CD4-positive, CD25-positive, alpha-beta regulatory T cell (primary cell): ENCODE results near the gene GRPEL1. TPM values are rescaled to one million over a fixed set of nuclear protein-coding genes. Genes with fewer than 3 reads are reported as not detected.

Experiments
- ATAC-seq, 2 donors: fragments of 150-1000 bp; cut with Tn5 transposase; one replicate each; pipeline ENCODE4 v1.10.0; 2021; ENCODE audit warnings: low read depth in 2 of 2, moderate number of reproducible peaks in 2 of 2, moderate library complexity in 1 of 2
- DNase-seq, 3 donors: peaks; one replicate each; pipeline versions ENCODE4 v3.0.0 to v3.0.0-alpha.2; 2012 to 2022; ENCODE audit warnings: mixed read lengths in 1 of 3
- H3K27ac ChIP-seq: one replicate; pipeline ENCODE4 v1.7.0; 2013; ENCODE audit warnings: mild to moderate bottlenecking, low read length; ENCODE audit not compliant: insufficient read depth, poor library complexity, severe bottlenecking
- H3K27me3 ChIP-seq: one replicate; pipeline ENCODE4 v1.7.0; 2013; ENCODE audit warnings: low read length; ENCODE audit not compliant: control insufficient read depth, insufficient read depth
- H3K36me3 ChIP-seq: one replicate; pipeline ENCODE4 v1.7.0; 2013; ENCODE audit warnings: mild to moderate bottlenecking, low read length, moderate library complexity; ENCODE audit not compliant: control insufficient read depth, insufficient read depth
- H3K4me1 ChIP-seq: 2 replicates; pipeline ENCODE4 v1.7.0; 2013; ENCODE audit warnings: mild to moderate bottlenecking, low read length; ENCODE audit not compliant: insufficient read depth, control insufficient read depth, poor library complexity, severe bottlenecking
- H3K4me3 ChIP-seq: one replicate; pipeline ENCODE4 v1.7.0; 2013; ENCODE audit warnings: low read depth, mild to moderate bottlenecking, low read length, moderate library complexity
- H3K9me3 ChIP-seq, 2 experiments: 1 replicate in 1 of 2; 2 replicates in 1 of 2; pipeline ENCODE4 v1.7.0; 2013; ENCODE audit warnings: low read length in 2 of 2, mild to moderate bottlenecking in 1 of 2, moderate library complexity in 1 of 2; ENCODE audit not compliant: control insufficient read depth in 2 of 2
- H3K27ac Mint-ChIP-seq, 3 donors: one replicate each; pipeline ENCODE4 v1.8.0; 2020 to 2022; ENCODE audit warnings: mild to moderate bottlenecking in 3 of 3, mixed read lengths in 3 of 3, moderate library complexity in 2 of 3
- H3K27me3 Mint-ChIP-seq: one replicate; pipeline ENCODE4 v1.8.0; 2022; ENCODE audit warnings: mild to moderate bottlenecking, mixed read lengths
- H3K36me3 Mint-ChIP-seq: one replicate; pipeline ENCODE4 v1.8.0; 2020; ENCODE audit warnings: mixed read lengths
- H3K4me1 Mint-ChIP-seq, 4 donors: one replicate each; pipeline ENCODE4 v1.8.0; 2020 to 2022; ENCODE audit warnings: mixed read lengths in 4 of 4, mild to moderate bottlenecking in 1 of 4
- H3K4me3 Mint-ChIP-seq, 4 donors: one replicate each; pipeline ENCODE4 v1.8.0; 2020 to 2022; ENCODE audit warnings: mild to moderate bottlenecking in 4 of 4, mixed read lengths in 4 of 4, moderate library complexity in 3 of 4
- H3K9me3 Mint-ChIP-seq, 7 donors: one replicate each; pipeline ENCODE4 v1.8.0; 2020 to 2022; ENCODE audit warnings: mixed read lengths in 7 of 7, mild to moderate bottlenecking in 3 of 7, moderate library complexity in 2 of 7
- polyA plus RNA-seq, 4 donors: library from polyadenylated mRNA; unstranded; fragments of 300-500 nt; fragmentation: Illumina TruSeq; gene quantifications; one replicate each; pipeline ENCODE4 v1.2.3, GENCODE V29; 2021
- total RNA-seq: library from RNA; stranded (reverse); gene quantifications from one replicate; pipeline ENCODE4 v1.2.3, GENCODE V29; 2022

GRPEL1 gene
- total and polyA plus RNA-seq, 5 donors from 2014 or later, result 43.6 to 62.4 (median 50.5) TPM

GRCh38 chr4:7041246-7041645, 26.6 kb downstream of the GRPEL1 start:
- DNase-seq, result no peak
- Histone ChIP-seq H3K27ac (no peak overlapping the region), H3K4me3 (no peak overlapping the region), H3K9me3 (no peaks in the 10 kb centered on the region), H3K36me3 (peaks cover 2% of the 10 kb centered on the region), H3K27me3 (no peaks in the 10 kb centered on the region), H3K4me1 (peaks cover 36% of the 10 kb centered on the region)
- H3K4me3 Mint-ChIP-seq, result peak overlapping the region; percentile 82 to 86 (median 82)
- H3K27ac Mint-ChIP-seq, result peak overlapping the region in 2 of 3 donors; percentile 35 to 53
- H3K27me3 Mint-ChIP-seq, result no peaks in the 10 kb centered on the region
- no peak for ATAC-seq
- peaks cover 14 to 42% (median 25%) of the 10 kb centered on the region in 4 donors for H3K4me1 Mint-ChIP-seq
- H3K36me3 Mint-ChIP-seq, result peaks cover 7% of the 10 kb centered on the region
- no peaks in the 10 kb centered on the region for H3K9me3 Mint-ChIP-seq

GRCh38 chr4:7040765-7041164, 27.1 kb downstream of the GRPEL1 start:
- Histone ChIP-seq H3K27ac (no peak overlapping the region), H3K36me3 (peaks cover 2% of the 10 kb centered on the region), H3K9me3 (no peaks in the 10 kb centered on the region), H3K27me3 (no peaks in the 10 kb centered on the region), H3K4me1 (peaks cover 31% of the 10 kb centered on the region), H3K4me3 (no peak overlapping the region)
- peak overlapping the region; percentile 68 to 83 (median 81) for H3K4me3 Mint-ChIP-seq
- H3K27me3 Mint-ChIP-seq, result no peaks in the 10 kb centered on the region
- peaks cover 7% of the 10 kb centered on the region for H3K36me3 Mint-ChIP-seq
- H3K4me1 Mint-ChIP-seq, result peaks cover 12 to 38% (median 24%) of the 10 kb centered on the region in 4 donors
- H3K27ac Mint-ChIP-seq, result no peak overlapping the region
- ATAC-seq (no peak), DNase-seq (no peak)
- no peaks in the 10 kb centered on the region for H3K9me3 Mint-ChIP-seq

DNA sequence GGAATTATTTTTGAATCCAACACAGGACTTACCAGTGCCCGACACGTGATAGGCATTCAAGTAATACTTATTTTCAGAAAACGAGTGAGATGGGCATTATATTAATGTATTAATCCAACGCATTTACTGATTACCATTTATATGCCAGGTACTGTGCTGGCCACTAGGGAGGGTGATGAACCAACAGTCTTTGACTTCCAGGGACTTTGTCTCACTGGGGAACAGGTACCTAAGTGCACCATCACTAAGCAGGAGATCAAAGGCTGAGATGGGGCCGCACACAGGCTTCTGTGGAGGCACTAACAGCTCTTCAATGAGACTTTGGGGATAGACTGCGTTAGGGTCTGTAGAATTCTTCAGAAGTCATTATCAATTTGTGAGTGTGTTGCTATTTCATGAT, 30.4 kb downstream of the GRPEL1 start:
- peak in 1 of 3 donors; percentile 29 for DNase-seq

GRCh38 chr4:7034262-7035081, 33.4 kb downstream of the GRPEL1 start:
- DNase-seq (no peak), ATAC-seq (no peak)
- H3K27ac ChIP-seq, result no peak overlapping the region
- H3K36me3 Mint-ChIP-seq, result peaks cover 14% of the 10 kb centered on the region
- H3K4me3 ChIP-seq, result no peak overlapping the region
- H3K36me3 ChIP-seq, result peaks cover 32% of the 10 kb centered on the region
- H3K27me3 ChIP-seq, result no peaks in the 10 kb centered on the region
- no peaks in the 10 kb centered on the region for H3K9me3 Mint-ChIP-seq
- no peaks in the 10 kb centered on the region for H3K9me3 ChIP-seq
- no peaks in the 10 kb centered on the region for H3K4me1 ChIP-seq
- peaks cover 0 to 17% (median 9%) of the 10 kb centered on the region in 4 donors for H3K4me1 Mint-ChIP-seq
- H3K4me3 Mint-ChIP-seq, result no peak overlapping the region
- no peak overlapping the region for H3K27ac Mint-ChIP-seq
- H3K27me3 Mint-ChIP-seq, result peaks cover 4% of the 10 kb centered on the region

More for the DNA sequence above, 30.4 kb downstream of the GRPEL1 start:
- Mint-ChIP-seq H3K9me3 (no peaks in the 10 kb centered on the region), H3K27me3 (no peaks in the 10 kb centered on the region), H3K4me1 (peaks cover 2 to 20% (median 15%) of the 10 kb centered on the region in 4 donors), H3K36me3 (peaks cover under 1% of the 10 kb centered on the region), H3K27ac (peak overlapping the region; percentile 23 to 74 (median 70)), H3K4me3 (peak overlapping the region in 1 of 4 donors; percentile 32)
- ATAC-seq, result peak in 1 of 2 donors; percentile 14
- no peaks in the 10 kb centered on the region for H3K9me3 ChIP-seq
- H3K27me3 ChIP-seq, result no peaks in the 10 kb centered on the region
- H3K4me3 ChIP-seq, result no peak overlapping the region
- peaks cover 5% of the 10 kb centered on the region for H3K36me3 ChIP-seq
- no peak overlapping the region for H3K27ac ChIP-seq
- peaks cover 4% of the 10 kb centered on the region for H3K4me1 ChIP-seq

- Mint-ChIP-seq H3K4me1 (peaks cover 2 to 11% (median 6%) of the 10 kb centered on the region in 4 donors), H3K9me3 (no peaks in the 10 kb centered on the region), H3K36me3 (peaks cover 23% of the 10 kb centered on the region), H3K27ac (no peak overlapping the region), H3K27me3 (peaks cover 4% of the 10 kb centered on the region), H3K4me3 (no peak overlapping the region)
- no peak for DNase-seq
- ATAC-seq, result no peak
- no peaks in the 10 kb centered on the region for H3K4me1 ChIP-seq
- no peak overlapping the region for H3K4me3 ChIP-seq
- H3K9me3 ChIP-seq, result no peaks in the 10 kb centered on the region
- H3K27me3 ChIP-seq, result no peaks in the 10 kb centered on the region
- no peak overlapping the region for H3K27ac ChIP-seq
- H3K36me3 ChIP-seq, result peaks cover 47% of the 10 kb centered on the region
Measured at GRCh38 chr4:7032596-7032995, 35.3 kb downstream of the GRPEL1 start.

DNA sequence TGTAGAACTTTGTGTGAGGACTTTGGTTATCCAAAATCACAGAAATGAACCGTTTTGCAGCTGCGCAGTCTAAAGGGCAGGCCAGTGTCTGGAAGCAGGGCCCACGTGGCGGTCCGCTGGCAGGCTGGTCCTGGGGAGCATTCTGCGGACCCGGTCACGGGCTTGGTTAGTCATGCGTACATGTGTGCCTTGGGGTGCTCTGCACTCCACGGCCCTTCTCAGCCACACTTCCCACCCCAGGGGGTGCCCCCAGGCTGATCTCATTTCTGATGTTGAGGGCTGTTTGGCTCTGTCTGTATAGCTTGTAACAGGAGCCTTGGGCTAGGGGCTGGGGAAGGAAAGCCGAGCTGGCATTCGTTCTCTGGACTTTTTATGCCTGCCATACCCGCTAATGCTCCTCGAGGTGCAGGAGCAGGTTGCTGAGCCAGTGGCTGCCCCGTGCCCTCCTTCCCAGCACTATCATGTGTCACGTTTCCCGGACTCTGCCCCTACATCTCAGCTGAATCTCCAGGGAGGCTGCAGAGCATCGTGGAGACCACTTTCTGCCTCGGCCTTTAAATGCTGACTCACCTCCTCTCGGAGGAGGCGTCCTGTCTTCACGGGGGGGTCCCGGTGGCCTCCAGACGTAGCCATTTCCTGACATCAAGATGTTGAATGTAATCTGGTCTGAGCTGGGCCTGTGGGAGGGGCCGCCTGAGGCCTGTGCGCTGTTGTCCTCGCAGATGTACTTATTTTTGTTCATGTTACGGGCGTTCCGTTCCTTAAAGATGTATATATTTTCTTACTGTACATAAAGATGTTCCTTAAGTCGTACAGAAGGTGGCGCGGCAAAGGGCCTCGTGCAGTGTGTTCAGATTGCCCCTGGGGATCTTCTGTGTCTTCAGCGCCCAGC, 36.1 kb downstream of the GRPEL1 start:
- DNase-seq (no peak), ATAC-seq (no peak)
- Histone ChIP-seq H3K4me3 (no peak overlapping the region), H3K27me3 (no peaks in the 10 kb centered on the region), H3K27ac (no peak overlapping the region), H3K36me3 (peaks cover 54% of the 10 kb centered on the region), H3K9me3 (no peaks in the 10 kb centered on the region), H3K4me1 (no peaks in the 10 kb centered on the region)
- H3K27ac Mint-ChIP-seq, result no peak overlapping the region
- H3K4me3 Mint-ChIP-seq, result no peak overlapping the region
- no peaks in the 10 kb centered on the region for H3K9me3 Mint-ChIP-seq
- H3K4me1 Mint-ChIP-seq, result peaks cover 2 to 5% (median 3%) of the 10 kb centered on the region in 4 donors
- peaks cover 29% of the 10 kb centered on the region for H3K36me3 Mint-ChIP-seq
- H3K27me3 Mint-ChIP-seq, result peaks cover 4% of the 10 kb centered on the region

DNA sequence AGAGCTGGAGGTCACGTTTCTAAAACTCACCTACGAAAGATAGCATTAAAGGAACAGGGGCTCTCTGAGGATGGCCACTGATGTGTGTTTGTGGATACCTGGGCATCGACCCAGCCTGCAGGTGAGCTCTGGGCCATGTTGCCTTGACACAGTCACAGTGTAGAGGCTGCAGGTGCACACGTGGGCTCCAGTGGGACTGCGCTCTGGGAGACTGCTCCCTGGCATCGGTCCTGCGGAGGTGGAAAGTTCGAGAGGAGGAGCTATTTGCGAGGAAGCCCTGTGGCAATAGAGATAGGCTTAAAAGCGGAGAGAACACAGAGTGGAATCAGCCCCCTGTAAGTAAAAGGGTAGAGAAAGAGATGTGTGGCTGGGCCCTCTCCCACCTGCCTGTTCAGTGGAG, 37.0 kb downstream of the GRPEL1 start:
- Mint-ChIP-seq H3K4me1 (peaks cover 2 to 5% (median 3%) of the 10 kb centered on the region in 4 donors), H3K36me3 (peaks cover 37% of the 10 kb centered on the region), H3K27ac (no peak overlapping the region), H3K9me3 (no peaks in the 10 kb centered on the region), H3K27me3 (peaks cover 4% of the 10 kb centered on the region), H3K4me3 (peak overlapping the region in 1 of 4 donors; percentile 58)
- Histone ChIP-seq H3K27ac (no peak overlapping the region), H3K27me3 (no peaks in the 10 kb centered on the region), H3K36me3 (peaks cover 63% of the 10 kb centered on the region), H3K9me3 (no peaks in the 10 kb centered on the region), H3K4me1 (no peaks in the 10 kb centered on the region), H3K4me3 (no peak overlapping the region)
- no peak for DNase-seq
- no peak for ATAC-seq
